Effector memory CD4-positive, alpha-beta T cell (primary cell): ENCODE measurements around the gene FNDC3B.

Experiments used
- DNase-seq, 3 donors: peaks; one replicate each; pipeline ENCODE4 v3.0.0-alpha.2; 2020
- H3K27ac ChIP-seq: 2 replicates; pipeline ENCODE4 v1.7.0; 2013; ENCODE audit warnings: mild to moderate bottlenecking, low read length, moderate library complexity; ENCODE audit not compliant: insufficient read depth, poor library complexity, severe bottlenecking
- H3K27me3 ChIP-seq: replicated peaks from 2 replicates; pipeline ENCODE4 v1.7.0; 2013; ENCODE audit warnings: mild to moderate bottlenecking, low read length; ENCODE audit not compliant: insufficient read depth, control insufficient read depth, poor library complexity, severe bottlenecking
- H3K36me3 ChIP-seq: 2 replicates; pipeline ENCODE4 v1.7.0; 2013; ENCODE audit warnings: mild to moderate bottlenecking, low read length, moderate library complexity; ENCODE audit not compliant: control insufficient read depth, insufficient read depth
- H3K4me1 ChIP-seq: 2 replicates; pipeline ENCODE4 v1.7.0; 2013; ENCODE audit warnings: low read length, mild to moderate bottlenecking; ENCODE audit not compliant: control insufficient read depth, insufficient read depth, poor library complexity, severe bottlenecking
- H3K4me3 ChIP-seq: 2 replicates; pipeline ENCODE4 v1.7.0; 2013; ENCODE audit warnings: low read length, low read depth, mild to moderate bottlenecking; ENCODE audit not compliant: insufficient read depth, poor library complexity, severe bottlenecking
- H3K9me3 ChIP-seq: 2 replicates; pipeline ENCODE4 v1.7.0; 2013; ENCODE audit warnings: mild to moderate bottlenecking, low read length, moderate library complexity; ENCODE audit not compliant: control insufficient read depth

Gene FNDC3B

DNA sequence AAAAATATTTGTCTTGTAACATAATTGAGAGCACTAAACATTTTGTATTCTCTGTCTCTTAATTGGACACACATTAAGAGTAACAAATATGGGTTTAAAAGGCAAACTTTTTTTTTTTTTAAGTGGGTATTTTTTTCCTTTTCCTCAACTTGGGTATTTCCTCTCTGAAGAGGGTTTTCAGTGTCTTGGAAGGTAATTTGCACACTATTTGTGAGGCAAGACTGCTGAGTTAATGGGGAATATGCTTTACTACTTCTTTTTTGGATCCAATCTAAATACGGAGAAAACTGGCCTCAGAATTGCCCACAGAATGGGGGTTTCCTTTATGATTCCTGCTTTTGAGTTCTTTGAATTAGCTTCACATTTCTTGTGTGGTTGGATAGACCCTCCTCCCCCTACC is 105.2 kb downstream of the FNDC3B start:
- DNase-seq = no peak
- no peaks in the 10 kb centered on the region for H3K4me1 ChIP-seq
- H3K9me3 ChIP-seq = no peaks in the 10 kb centered on the region
- no peaks in the 10 kb centered on the region for H3K36me3 ChIP-seq
- no peaks in the 10 kb centered on the region for H3K27me3 ChIP-seq
- no peak overlapping the region for H3K4me3 ChIP-seq
- H3K27ac ChIP-seq = no peak overlapping the region

DNA sequence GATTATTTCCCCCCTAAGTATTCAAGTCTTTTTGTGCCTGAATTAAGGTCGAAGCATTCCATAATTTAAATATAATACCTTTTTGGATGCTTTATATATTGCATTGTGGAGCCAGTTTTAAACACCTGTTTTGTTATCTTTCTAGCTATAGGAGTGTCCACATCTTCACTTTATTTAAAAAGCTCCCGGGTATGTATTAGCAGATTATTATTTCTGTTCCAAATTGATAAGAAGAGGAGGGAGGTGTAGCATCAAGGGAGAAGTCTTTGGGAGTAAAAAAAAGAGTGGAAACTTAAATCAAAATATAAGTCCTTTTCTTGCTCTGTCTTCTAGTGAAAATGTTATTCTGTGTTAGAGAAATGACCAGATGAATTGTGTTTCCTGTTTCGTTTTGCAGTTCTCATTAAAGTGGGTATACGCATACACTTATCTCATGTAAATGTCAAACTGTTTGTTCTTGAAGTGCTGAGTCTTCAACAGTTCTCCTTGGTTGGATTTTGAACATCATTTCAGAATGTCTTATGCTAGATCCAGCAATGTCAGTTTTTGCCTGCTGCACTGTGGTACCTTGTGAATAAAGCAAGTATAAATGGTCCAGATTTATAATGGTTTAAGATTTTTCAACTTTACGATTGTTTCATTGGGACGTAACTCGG is 105.8 kb downstream of the FNDC3B start:
- Histone ChIP-seq H3K9me3 (no peaks in the 10 kb centered on the region), H3K27me3 (no peaks in the 10 kb centered on the region), H3K27ac (no peak overlapping the region), H3K36me3 (no peaks in the 10 kb centered on the region), H3K4me3 (no peak overlapping the region), H3K4me1 (no peaks in the 10 kb centered on the region)
- no peak for DNase-seq

DNA sequence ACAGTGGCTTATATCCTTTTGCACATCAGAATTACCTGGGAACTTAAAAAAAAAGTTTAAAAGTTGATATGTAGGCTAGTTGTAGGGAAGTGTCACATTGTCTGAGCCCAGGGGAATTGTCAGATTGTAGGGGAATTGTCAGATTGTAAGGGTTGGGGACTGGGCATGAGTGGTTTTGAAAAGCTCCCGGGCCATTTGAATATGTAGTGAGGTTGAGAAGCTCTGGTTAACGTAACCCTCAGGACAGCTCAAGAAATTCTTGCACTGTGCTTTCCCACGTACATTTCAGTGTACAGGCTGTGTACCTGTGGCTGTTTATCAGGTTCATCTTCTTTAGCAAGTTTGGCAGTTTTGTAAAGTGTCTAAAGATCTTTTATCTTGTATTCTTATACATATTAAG is 107.0 kb downstream of the FNDC3B start:
- H3K36me3 ChIP-seq = no peaks in the 10 kb centered on the region
- DNase-seq = no peak
- H3K4me1 ChIP-seq = no peaks in the 10 kb centered on the region
- H3K9me3 ChIP-seq = no peaks in the 10 kb centered on the region
- no peak overlapping the region for H3K4me3 ChIP-seq
- no peak overlapping the region for H3K27ac ChIP-seq
- H3K27me3 ChIP-seq = no peaks in the 10 kb centered on the region

DNA sequence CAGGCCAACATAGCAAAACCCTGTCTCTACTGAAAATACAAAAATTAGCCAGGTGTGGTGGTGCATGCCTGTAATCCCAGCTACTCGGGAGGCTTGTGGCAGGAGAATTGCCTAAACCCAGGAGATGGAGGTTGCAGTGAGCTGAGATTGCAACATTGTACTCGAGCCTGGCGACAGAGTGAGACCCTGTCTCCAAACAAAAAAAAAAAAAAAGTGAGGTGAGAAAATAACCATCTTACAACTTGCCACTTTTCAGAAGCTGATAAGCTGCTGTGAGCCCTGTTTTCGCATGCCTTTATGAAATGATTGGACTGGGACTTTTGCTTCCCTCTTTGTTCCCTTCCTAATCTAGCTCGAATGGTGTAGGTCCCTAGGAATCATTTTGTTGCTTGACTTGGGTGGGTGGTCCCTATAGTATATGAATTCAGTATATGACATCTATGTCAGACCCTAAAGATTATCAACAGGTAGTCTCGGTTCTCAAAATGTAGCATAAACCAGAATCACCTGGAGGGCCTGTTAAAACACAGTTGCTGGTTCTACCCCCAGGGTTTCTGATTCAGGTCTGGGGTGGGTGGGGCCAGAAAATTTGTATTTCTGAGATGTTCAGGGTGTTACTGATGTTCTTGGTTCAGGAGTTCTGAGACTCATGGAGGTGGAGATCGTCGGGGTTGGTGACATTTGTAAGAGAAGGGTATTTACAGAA is 107.9 kb downstream of the FNDC3B start:
- Histone ChIP-seq H3K27ac (no peak overlapping the region), H3K4me1 (no peaks in the 10 kb centered on the region), H3K9me3 (no peaks in the 10 kb centered on the region), H3K36me3 (no peaks in the 10 kb centered on the region), H3K4me3 (no peak overlapping the region), H3K27me3 (no peaks in the 10 kb centered on the region)
- no peak for DNase-seq

- Histone ChIP-seq H3K9me3 (no peaks in the 10 kb centered on the region), H3K4me3 (no peak overlapping the region), H3K36me3 (no peaks in the 10 kb centered on the region), H3K27ac (no peak overlapping the region), H3K27me3 (no peaks in the 10 kb centered on the region), H3K4me1 (peaks cover 5% of the 10 kb centered on the region)
- no peak for DNase-seq
Measured at GRCh38 chr3:172148241-172148640, 108.9 kb downstream of the FNDC3B start.

DNA sequence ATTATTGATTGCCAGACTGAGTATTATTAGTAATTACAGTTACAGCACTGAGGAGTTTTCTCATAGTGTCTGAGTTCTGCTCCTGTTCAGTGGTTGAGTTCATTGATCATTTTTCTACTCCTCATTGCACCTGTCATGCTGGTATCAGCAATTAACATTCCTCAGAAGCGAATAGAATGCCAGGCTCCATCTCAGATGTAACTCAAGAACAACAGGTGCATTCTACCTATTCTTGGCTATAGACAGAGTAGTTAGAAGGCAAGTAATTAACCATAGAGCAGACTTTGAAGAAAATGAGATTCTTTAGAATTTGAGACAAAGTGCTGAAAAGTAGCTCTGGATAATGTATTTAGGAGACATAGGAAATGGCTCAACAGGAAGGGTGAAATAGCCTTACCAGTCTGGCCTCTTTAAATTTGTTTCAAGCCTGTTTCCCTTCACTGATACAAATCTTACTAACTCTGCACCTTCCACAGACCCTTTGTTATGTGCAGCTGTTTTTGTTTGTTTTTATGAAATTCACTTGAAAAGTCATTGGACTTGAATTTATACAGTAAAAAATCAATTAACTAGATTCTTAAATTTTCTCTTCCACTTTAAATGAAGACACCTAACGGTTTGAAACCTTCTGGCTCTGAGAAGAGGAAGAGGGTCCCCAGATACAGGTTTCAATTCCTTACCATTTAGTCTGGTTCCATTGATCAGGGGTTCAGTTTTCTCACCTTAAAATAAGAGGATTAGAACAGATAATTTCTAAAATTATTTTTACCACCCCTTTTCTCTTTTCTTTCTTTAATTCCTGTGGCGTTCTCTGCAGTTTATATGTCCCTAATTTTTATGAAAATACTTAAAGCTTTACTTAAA is 109.6 kb downstream of the FNDC3B start:
- Histone ChIP-seq H3K9me3 (no peaks in the 10 kb centered on the region), H3K36me3 (no peaks in the 10 kb centered on the region), H3K4me1 (peaks cover 8% of the 10 kb centered on the region), H3K4me3 (no peak overlapping the region), H3K27ac (no peak overlapping the region), H3K27me3 (no peaks in the 10 kb centered on the region)
- no peak for DNase-seq

DNA sequence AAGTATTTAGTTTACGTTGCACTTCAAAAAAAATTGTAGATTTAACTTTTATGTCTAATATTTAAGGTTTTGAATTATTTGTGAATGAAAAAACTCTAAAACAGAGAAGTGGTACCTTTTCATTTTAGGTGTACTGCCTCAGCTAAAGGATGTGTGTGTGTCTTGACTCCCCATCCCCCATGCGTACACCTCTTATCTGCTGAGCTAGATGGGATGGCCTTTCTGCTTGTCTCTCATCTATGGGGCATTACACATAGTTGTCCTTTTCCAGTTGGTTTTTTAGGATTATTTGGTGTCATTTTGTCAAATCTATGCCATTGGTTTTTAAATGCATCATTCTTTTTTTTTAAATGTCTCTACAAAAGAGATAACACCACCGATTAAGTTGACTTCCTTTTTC is 110.9 kb downstream of the FNDC3B start:
- no peak for DNase-seq
- Histone ChIP-seq H3K9me3 (no peaks in the 10 kb centered on the region), H3K4me3 (no peak overlapping the region), H3K27ac (no peak overlapping the region), H3K27me3 (no peaks in the 10 kb centered on the region), H3K36me3 (no peaks in the 10 kb centered on the region), H3K4me1 (peaks cover 8% of the 10 kb centered on the region)

DNA sequence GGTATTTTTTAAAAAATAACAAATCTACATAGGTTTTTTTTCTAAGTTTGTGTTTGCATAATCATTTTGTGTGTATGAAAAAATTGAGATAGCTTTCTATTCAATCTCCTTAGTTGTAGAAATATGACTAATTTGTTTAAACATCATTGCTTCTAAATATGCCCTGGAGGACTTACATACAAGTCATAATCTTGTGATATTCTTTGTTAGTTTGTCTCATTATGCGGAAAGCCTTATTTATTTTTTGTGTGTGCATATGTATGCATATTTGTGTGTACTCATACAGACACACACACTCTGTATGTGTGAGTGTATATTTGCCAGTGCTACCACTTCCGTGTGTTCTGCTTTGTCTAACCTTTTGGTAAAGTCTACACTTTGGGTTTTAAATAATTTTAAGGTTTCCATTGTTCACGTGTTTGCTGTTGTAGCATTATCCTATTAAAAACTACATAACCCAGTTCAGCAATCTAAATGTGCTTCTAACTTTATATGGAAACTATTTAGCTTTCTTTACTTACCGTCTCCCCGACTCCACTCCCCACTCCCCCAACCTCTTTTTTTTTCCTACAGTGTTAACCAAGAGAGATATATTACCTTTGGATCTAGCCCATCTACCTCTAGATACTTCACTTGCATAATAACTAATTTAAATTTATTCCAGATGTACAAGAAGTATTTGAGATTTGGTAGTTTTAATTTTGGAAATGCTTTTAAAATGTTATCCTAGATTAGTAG is 111.7 kb downstream of the FNDC3B start:
- DNase-seq = no peak
- Histone ChIP-seq H3K27me3 (no peaks in the 10 kb centered on the region), H3K4me3 (no peak overlapping the region), H3K9me3 (no peaks in the 10 kb centered on the region), H3K27ac (no peak overlapping the region), H3K36me3 (no peaks in the 10 kb centered on the region), H3K4me1 (peaks cover 8% of the 10 kb centered on the region)

DNA sequence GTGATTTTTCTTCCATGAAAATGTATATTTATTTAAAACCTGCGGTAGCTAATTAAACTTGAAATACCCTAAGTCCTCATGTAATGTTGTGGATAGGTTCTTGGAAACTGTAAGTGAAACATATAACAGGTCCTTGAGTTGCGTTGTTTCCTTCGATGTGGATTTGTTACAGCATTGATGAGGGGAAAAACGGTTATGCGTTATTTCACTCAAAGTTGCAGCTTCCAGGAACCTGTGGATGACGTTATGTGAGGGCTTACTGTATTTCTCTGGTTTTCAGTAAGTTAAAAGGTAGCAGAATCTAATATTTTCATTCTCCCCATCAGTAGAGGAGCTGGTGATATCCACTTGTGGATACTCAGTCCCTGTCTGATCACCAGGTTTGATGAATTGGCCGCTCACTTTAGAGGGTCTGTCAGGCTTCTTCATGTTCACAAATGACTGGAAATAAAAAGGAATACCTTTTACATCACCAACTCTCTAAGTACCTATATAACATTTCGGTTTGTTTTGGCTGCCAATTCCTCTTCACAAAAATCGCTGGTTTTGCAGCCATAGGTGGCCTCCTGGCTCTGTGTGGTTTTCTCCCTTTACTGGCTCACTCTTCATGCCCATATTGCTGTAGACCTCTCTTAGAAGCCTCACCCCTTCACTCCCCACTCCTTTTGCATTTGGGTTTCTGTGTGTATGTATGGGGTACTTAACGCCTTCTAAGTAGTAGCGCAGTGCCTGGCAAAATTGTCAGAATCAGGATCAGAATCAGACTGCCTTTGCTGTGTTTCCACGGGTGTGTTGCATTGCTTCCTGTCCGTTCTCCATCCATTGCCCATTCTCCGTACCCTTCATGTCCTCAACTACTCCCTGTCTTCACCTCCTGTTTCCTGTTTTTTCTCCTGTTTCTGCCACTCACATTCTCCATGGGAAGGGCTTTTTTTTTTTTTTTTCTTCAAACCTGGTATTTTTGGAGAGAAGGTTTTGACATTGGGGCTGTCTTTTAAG is 112.6 kb downstream of the FNDC3B start:
- DNase-seq = no peak
- H3K36me3 ChIP-seq = no peaks in the 10 kb centered on the region
- no peaks in the 10 kb centered on the region for H3K27me3 ChIP-seq
- H3K4me3 ChIP-seq = no peak overlapping the region
- H3K27ac ChIP-seq = no peak overlapping the region
- H3K4me1 ChIP-seq = peaks cover 8% of the 10 kb centered on the region
- H3K9me3 ChIP-seq = no peaks in the 10 kb centered on the region
